GM18870 (cell line): ENCODE measurements around the gene CD27.
"Not testable (repeated sequence)": the region's sequence is repeated elsewhere in the genome, so short reads cannot be mapped to it uniquely, and the experiment has no call there.

ENCODE experiments used
- ATAC-seq: cut with Tn5 transposase; IDR thresholded peaks from one replicate; pipeline ENCODE4 v1.9.1; 2021; ENCODE audit warnings: moderate library complexity; ENCODE audit not compliant: unreplicated experiment

The CD27 gene

DNA sequence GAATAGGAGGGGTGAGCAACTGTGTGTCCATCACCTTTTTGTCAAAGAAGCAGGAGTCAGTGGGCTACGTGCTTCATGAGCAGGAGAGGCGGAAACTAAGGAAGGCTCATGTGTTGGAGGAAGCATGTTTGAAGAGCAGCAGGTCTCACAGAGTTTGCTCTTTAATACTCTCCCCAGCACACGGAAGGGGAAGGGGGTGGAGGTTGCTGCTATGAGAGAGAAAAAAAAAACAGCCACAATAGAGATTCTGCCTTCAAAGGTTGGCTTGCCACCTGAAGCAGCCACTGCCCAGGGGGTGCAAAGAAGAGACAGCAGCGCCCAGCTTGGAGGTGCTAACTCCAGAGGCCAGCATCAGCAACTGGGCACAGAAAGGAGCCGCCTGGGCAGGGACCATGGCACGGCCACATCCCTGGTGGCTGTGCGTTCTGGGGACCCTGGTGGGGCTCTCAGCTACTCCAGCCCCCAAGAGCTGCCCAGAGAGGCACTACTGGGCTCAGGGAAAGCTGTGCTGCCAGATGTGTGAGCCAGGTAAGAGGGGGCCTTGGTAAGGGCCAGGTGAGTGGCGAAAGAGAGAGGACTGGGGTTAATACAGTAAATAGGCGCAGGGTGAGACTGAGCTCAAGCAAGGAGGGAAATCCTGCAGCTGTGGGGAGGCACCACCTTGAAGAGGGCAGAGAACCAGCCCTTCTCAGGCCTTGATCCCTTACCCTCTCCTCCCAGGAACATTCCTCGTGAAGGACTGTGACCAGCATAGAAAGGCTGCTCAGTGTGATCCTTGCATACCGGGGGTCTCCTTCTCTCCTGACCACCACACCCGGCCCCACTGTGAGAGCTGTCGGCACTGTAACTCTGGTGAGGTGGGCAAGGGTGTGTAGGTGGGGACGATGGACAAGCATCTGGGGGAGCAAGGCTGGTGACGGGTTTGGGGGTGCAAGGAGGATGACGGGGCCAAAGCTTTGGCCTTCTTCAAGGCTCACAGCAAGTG lies at the start of gene CD27:
Gene CD27, plus strand, starts transcription at position 252 of the 985 bp plus-strand sequence. Its CDS starts 141 bp downstream, at position 393.
- ATAC-seq: no peak

DNA sequence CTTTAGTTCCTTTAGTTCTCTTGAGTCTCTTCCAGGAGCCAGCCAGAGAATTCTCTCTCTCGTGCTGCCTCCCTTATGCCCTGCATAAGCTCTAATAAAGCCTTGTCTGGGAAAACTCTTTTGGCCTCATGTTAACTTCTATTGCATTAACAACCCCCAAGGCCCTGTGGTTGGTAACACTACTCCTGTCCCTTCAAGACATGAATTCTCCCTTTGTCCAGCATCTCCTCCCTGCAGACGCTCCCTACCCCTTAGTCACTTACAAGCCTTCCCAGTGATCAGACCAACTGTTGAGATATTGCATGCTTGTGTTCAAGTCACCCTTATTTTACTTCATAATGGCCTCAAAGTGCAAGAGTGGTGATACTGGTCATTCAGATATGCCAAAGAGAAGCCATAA lies 48.7 kb upstream of the CD27 start:
- ATAC-seq: no peak

DNA sequence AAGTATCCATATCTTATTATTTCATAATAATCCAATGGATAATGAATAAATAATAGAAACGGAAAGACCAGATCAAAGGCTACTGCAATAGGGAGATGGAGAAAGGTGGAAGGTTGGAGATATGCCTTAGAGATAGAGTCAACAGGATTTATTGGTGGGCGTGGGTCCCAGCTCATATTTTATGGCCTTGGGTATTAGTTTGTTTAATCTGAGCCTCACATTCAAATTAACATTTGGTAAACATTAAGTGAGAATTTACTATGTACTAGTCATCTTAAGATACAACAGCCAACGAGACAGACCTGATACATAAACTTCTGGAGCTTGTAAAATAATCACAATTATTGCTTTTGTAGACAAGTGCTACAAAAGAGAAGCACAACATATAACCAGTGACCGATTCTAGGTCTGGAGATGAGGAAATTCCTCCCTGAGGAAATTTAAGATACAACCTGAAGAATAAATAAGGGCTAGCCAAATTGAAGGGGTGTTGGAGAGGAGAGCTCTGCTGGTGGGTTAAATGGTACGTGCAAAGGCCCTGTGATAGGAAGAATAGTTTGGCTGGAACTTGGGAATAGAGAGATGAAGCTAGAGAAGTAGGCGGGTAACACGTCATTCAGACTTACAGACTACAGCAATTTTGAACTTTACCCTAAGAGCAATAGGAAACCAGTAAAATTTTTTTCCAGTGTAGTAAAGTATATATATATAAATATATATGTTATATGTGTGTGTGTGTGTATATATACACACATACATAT lies 44.7 kb upstream of the CD27 start:
- no peak for ATAC-seq

DNA sequence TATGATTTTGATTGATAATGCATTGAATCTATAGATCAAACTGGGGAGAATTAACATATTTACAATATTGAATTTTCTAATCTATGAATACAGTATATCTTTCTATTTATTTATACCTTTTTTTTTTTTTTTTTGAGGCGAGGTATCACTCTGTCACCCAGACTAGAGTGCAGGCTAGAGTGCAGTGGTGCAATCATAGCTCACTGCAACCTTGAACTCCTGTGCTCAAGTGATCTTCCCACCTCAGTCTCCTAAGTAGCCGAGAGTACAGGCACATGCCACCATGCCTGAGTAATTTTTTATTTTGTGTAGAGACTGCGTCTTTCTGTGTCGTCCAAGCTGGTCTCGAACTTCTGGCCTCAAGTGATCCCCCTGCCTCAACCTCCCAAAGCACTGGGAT lies 40.4 kb upstream of the CD27 start:
- ATAC-seq: no peak

DNA sequence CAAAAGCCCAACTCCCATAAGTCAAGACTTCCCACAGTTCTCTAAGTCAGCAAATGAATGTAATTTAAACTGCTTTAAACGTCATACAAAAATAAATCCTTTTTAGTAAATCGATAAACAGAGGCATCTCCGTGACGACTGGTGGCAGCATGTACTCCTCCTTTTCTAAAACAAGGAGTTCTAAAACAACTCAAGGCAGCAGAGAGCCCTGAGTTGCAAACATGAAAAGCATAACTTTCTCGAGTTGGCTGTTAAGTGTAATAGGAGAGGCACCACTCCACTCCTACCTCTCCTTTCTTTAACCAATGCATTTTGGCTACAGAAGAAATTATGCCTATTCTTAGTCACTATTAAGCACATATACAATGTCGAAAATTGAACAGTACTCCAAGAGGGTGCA lies 38.8 kb upstream of the CD27 start:
- ATAC-seq: no peak

DNA sequence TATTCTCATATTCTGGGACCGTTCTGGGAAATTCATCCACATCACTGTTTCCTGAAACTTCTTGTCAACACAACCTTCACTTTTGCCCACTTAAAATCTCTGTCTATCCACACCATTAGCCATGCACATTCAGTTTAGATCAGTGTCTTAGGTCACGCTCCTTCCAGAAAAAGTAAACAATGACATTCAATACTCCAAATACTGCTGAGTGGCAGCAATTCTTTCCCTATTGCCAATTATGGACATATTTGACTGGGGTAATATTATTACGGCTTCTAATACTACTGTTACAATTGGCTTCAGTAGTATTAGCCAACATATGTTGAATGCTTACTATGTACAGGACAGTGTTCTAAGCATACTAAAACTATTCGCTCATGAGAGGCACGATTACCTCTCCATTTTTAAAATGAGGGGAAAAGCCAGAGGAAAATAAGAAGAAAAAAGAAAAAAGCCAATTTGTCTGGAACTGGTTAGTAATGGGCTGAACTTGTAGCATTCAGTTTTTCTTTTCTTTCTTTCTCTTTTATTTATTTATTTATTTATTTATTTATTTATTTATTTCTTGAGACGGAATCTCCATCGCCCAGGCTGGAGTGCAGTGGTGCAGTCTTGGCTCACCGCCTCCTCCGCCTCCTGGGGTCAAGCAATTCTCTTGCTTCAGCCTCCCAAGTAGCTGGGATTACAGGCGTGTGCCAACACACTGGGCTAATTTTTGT lies 37.4 kb upstream of the CD27 start:
- ATAC-seq: no peak

DNA sequence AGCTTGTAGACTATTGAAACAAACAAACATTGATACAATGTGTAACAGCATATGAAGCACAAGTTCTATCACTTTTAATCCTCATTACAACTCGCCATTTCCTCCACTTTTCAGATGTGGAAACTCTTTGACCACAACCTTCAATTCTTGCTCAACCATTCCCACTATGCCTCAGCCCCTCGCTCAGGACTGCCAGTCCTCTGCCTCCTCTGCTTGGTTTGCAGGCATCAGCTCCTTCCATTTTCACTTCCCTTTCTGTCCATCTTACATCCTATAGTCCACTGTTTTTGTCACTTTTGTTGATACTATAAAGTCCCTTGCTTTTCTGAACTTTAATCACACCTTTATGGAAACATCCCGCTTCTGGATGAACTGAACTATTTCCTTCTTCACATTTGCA lies 28.2 kb upstream of the CD27 start:
- ATAC-seq: no peak

DNA sequence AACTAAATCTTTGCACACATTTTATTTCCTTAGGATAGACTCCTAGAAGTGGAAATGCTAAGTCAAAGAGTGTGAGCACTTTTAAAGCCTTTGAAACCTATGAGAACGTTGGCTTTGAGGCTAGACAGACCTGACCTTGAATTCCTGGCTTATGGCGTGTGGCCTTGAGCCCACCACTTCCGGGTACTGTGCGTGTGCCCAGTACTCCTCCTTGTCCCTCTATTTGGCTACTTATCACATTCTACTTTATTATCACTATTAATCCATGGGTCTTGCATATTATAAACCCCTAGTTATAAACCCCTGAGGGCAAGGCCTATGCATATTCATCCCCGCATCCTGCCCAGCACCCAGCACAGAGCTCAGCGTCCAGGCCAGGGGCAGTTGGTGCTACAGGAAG lies 26.0 kb upstream of the CD27 start:
- ATAC-seq: no peak

DNA sequence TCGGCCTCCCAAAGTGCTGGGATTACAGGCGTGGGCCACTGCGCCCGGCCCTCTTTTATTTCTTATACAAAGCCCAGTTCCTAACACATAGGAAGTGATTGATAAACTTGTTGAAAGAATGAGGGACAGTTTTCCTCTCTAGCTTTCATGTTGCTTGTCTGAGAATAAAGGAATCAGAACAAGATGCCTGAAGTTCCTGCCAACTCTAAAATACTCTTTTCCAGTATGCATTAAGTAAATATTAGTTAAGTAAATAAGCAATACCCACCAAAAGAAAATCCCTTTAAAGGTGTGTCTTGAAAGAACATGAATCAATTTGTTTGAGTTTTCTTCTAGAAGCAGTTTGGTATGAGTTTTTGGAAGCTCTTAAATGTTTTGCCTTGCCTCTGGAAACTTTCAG lies 24.4 kb upstream of the CD27 start:
- ATAC-seq: no peak

DNA sequence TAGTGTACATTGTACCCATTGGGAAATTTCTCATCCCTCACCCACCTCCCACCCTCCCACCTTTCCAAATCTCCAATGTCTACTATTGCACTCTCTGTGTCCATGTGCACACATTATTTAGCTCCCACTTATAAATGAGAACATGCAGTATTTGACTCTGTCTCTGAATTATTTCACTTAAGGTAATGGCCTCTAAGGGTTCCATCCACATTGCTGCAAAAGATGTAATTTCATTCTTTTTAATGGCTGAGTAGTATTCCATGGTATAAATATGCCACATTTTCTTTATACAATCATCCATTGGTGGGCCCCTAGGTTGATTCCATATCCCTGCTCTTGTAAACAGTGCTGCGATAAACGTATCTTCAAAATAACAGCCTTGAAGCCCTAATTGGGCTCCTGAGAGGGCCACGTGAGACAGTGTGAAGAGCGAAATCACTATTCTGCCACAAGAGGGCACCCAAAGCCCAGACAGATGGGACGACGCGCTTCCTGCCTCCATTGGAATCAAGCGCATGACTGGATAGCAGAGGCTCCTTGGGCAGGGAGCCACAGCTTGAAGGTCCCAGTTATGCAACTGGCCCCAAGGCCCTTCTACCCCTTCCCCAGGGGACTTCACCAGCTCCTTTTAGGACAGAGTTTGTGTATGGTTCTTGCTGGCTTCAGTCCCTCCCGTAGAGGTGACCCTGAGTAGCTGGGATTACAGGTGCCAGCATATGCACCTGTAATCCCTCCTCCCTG lies 21.3 kb upstream of the CD27 start:
- ATAC-seq: no peak

DNA sequence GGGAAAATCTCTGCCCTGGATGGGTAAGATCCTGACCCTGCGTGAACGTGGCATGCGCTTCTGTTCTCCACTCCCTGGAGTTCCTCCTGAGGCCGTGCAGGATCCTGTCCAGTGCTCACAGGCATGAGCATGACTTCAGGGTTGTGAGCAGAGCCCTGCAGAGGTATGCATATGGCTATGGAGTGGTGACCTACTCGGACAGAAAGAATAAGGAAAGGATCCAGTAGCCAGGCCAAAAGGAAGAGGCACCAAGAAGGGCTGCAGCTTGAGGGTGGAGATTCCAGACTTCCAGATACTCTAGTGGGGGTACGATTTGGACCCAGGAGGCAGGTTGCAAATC lies 20.8 kb upstream of the CD27 start:
- ATAC-seq: no peak

DNA sequence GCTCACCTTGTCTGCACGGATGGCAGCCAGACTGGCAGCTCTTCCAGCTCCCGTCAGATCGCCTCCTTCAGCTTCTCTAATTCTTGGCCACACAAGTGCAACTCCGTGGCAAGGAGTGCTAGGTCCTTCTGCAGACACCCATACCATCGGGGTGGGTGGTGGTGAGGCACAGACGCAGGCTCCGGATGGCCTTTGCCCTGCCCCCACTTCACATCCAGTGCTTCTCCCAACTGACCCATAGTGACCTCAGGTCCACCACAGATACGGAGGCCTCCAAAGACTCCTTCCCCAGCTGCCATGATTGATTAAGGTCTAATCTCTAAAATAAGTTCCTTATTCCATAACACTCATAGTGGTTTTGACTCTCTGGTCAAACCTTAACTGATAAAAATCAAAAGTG lies 19.9 kb upstream of the CD27 start:
- no peak for ATAC-seq

DNA sequence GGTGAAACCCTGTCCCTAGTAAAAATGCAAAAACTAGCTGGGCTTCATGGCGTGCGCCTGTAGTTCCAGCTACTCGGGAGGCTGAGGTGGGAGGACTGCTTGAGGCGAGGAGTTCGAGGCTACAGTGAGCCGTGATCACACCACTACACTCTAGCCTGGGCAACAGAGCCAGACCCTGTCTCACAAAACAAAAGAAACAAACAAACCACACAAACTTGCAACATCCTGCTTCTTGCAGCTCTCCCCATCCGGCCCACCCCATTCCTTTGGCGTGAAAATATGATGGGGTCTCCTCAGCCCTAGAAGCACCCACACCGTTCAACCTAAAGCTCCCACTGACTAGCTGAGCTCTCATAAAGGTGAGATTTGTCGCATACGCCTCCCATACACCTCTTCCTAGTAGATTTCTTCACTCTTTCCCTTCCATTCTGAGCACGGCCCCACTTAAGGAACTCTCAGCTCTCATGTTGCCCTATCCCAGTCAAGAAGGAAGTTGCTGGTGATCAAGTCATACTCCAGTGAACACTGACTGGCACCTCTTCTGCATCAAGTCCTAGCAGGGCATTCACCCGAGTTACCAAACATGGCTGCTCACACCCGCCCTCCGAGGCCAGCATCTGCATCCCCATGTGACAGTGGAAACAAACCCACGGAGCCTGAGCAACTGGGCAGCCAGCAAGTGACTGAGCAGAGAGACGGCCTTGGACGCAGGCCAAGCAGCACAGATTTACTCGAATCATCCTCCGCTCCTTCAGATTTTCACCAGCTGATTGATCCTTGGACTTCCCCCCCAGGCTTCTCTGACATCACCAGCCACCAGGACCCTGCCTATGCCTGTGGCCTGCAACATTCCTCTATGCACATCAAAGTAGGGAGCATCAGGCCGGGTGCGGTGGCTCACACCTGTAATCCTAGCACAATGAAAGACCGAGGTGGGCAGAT lies 18.9 kb upstream of the CD27 start:
- ATAC-seq: no peak

DNA sequence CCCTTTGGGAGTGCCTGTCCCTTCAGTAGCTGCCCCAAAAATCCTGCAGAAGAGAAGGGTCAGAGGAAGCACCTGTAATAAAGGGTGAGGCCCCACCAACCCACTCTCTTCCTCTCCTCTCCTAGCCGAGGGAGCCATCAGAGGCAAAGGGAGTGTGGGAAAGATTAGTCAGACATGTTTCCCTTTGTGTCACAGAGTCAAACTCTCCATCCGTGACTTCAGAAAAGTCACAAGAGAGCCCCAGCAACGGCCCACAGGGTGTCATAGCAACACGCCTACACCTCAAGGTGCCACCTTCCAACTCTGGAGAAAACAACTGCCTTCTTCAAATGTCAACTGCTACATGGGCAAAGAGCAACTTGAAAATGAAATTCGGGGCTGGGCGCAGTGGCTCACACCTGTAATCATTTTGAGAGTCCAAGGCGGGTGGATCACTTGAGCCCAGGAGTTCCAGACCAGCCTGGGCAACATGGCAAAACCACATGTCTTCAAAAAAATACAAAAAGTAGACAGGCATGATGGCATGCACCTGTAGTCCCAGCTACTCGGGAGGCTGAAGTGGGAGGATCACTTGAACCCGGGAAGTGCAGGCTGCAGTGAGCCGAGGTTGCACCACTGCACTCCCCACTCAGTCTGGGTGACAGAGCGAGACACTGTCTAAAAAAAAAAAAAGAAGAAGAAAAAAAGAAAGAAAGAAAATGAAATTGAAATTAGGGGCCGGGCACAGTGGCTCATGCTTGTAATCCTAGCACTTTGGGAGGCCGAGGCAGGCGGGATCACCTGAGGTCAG lies 17.7 kb upstream of the CD27 start:
- peak; percentile 58 for ATAC-seq

DNA sequence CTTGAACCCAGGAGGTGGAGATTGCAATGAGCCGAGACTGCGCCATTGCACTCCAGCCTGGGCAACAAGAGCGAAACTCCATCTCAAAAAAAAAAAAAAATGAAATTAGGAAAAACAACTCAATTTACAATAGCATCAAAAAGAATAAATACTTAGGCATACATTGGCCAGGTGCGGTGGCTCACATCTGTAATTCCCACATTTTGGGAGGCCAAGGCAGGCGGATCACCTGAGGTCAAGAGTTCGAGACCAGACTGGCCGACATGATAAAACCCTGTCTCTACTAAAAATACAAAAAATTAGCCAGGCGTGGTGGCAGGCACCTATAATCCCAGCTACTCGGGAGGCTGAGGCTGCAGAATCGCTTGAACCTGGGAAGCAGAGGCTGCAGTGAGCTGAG lies 17.0 kb upstream of the CD27 start:
- not testable (repeated sequence) for ATAC-seq

DNA sequence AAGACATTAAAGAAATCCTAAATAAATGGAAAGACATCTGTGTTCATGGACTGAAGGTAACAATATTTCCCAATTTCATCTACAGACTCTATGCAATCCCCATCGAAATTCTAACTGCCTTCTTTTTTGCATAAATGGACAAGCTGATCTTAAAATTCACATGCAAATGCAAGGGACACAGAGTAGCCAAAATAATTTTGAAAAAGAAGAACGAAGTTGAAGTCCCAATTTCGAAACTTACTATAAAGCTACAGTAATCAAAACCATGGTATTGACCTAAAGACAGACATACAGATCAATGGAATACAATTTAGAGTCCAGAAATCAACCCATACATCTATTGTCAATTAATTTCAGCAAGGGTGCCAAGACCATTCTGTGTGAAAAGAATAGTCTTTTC lies 16.4 kb upstream of the CD27 start:
- no peak for ATAC-seq

DNA sequence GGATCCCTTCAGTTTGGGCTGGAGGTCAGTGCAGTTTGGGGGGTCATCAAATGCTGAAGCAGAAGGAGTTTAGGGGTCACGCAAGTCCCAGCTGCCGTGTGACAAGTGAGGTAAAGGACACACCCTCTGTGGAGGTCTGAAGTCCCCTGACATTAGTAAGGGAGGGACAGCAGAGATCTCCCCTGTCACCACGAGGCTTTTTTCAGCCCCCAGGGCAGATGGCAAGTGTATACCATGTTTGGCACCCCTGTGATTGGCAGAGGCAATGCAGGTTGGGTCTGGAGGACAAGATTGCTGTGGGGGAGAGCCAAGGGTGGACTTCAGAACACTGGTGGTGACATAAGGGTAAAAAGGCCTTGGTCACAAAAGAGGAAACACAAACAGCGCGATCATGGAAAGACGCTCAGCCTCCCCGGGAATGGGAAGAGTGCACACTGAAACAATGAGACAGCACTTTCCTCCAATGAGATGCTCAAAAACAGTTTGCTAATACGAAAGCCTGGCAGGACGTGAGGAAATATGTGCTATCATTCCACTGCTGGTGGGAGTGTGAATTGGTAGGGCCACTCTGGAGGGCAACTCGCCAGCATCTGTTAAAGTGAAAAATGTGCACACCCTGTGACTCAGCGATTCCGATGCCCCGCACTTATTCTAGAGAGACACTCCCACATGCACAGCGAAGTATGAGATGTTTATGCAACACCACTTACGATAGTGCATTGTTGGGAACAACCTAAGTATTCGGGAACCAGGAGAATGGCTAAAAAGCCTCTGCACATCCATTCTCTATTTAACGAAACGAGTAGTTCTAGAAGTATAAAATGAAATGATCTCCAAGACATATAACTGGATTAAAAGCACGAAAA lies 14.4 kb upstream of the CD27 start:
- no peak for ATAC-seq

DNA sequence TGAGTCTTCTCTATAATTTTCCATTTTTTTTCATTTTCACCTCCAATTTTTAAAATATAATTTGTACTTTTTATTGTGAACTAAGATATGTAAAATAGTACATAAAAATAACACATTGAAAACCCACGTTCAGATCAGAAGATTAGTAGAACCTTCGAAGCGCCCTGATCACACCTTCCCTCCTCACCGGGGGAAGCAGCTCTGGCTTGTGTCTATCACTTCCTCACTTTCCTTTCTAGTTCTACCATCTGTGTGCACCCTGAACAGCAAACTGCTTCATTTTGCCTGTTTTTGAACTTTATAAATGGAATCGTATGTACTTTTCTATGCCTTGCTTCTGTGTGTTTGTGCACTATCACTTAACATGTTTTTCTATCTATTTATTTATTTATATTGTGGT lies 11.8 kb upstream of the CD27 start:
- no peak for ATAC-seq
